Left renal pelvis (tissue), 4 donors: ENCODE data around the gene ZNF280B. TPM values are rescaled to one million over a fixed set of nuclear protein-coding genes. Genes with fewer than 3 reads are reported as not detected.
"Not testable (repeated sequence)": the region's sequence is repeated elsewhere in the genome, so short reads cannot be mapped to it uniquely, and the experiment has no call there.

ENCODE experiments used
- DNase-seq, 4 donors: peaks; one replicate each; pipeline ENCODE4 v3.0.0-alpha.2; 2013; ENCODE audit warnings: low read depth in 4 of 4, low spot score in 3 of 4
- polyA plus RNA-seq, 4 donors: library from polyadenylated mRNA; unstranded; fragments of 120-200 nt; gene quantifications; one replicate each; pipeline ENCODE4 v1.2.1, GENCODE V29; 2013; ENCODE audit not compliant: insufficient read length in 4 of 4

ZNF280B gene
- polyA plus RNA-seq, 4 donors = 4.9 to 5.3 (median 5.0) TPM

DNA sequence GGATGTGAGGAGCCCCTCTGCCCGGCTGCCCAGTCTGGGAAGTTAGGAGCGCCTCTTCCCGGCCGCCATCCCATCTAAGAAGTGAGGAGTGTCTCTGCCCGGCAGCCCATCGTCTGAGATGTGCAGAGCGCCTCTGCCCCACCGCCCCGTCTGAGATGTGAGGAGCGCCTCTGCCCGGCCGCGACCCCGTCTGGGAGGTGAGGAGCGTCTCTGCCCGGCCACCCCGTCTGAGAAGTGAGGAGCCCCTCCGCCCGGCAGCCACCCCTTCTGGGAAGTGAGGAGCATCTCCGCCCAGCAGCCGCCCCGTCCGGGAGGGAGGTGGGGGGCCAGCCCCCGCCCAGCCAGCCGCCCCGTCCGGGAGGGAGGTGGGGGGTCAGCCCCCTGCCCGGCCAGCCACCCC is 66.9 kb downstream of the ZNF280B start:
- not testable (repeated sequence) for DNase-seq

GRCh38 chr22:22440188-22440587 is 68.4 kb downstream of the ZNF280B start:
- DNase-seq = no peak

Other genes with a start within 250 kb of the ZNF280B start
- gene ZNF280A, start 11.5 kb upstream of the ZNF280B start, polyA plus RNA-seq = not detected
- gene PRAME, start 50.5 kb upstream of the ZNF280B start, polyA plus RNA-seq = 1 to 10 TPM in 2 of 4 donors, under 1 TPM in 1, not detected in 1; 0.85 to 1.3 (median 1.3) TPM
- gene GGTLC2, start 135.9 kb upstream of the ZNF280B start, polyA plus RNA-seq = under 1 TPM in 3 of 4 donors, not detected in 1; 0.14 to 0.26 (median 0.24) TPM